Cardiac fibroblast (primary cell): Measurements from ENCODE around the gene ZNF654.

Experiments used
- DNase-seq, 2 donors: peaks; one replicate each; pipeline versions ENCODE4 v3.0.0 to v3.0.0-alpha.2; 2010; ENCODE audit warnings: low read depth in 2 of 2
- H3K4me3 ChIP-seq, 2 donors: replicated peaks in 1 of 2; 1 replicate in 1 of 2; 2 replicates in 1 of 2; pipeline ENCODE4 v1.5.1; 2011; ENCODE audit warnings: low read depth in 2 of 2, low read length in 2 of 2, mild to moderate bottlenecking in 2 of 2, moderate library complexity in 1 of 2
- CTCF ChIP-seq: IDR thresholded peaks from one replicate; pipeline ENCODE4 v1.5.1; 2011; ENCODE audit warnings: low read depth, mild to moderate bottlenecking, low read length, inconsistent platforms

ZNF654 gene

GRCh38 chr3:88132894-88133293 lies 73.8 kb downstream of the ZNF654 start:
- TF ChIP-seq CTCF: no peak
- no peak overlapping the region for H3K4me3 ChIP-seq
- no peak for DNase-seq

GRCh38 chr3:88133711-88134263 lies 74.7 kb downstream of the ZNF654 start:
- no peak for DNase-seq
- H3K4me3 ChIP-seq: no peak overlapping the region
- TF ChIP-seq CTCF: no peak

DNA sequence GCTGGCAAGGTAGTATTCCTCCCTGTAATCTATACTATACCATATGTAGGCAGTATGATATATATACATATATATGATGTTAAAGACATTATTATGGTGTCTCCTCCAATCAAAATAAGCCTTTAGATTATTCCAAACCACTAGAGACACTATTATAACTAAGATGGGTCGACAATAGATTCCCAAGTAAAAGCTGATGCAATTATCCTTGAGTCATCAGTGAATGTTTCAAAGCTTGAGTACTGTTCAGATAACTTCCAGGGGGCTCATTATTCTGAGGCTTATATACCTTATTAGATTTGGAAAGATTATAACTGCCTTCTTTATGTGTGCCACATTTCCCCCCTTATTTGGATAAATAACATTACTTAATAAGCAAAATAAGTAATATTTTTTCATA lies 78.8 kb downstream of the ZNF654 start:
- H3K4me3 ChIP-seq: no peak overlapping the region
- TF ChIP-seq CTCF: no peak
- DNase-seq: peak in 1 of 2 donors; percentile 60

- H3K4me3 ChIP-seq: no peak overlapping the region
- no peak for TF ChIP-seq CTCF
- peak; percentile 12 to 69 for DNase-seq
These were observed 82.5 kb downstream of the ZNF654 start for GRCh38 chr3:88141458-88142083.

GRCh38 chr3:88142094-88142624 lies 83.1 kb downstream of the ZNF654 start:
- DNase-seq: peak; percentile 8 to 64
- no peak for TF ChIP-seq CTCF
- no peak overlapping the region for H3K4me3 ChIP-seq

DNA sequence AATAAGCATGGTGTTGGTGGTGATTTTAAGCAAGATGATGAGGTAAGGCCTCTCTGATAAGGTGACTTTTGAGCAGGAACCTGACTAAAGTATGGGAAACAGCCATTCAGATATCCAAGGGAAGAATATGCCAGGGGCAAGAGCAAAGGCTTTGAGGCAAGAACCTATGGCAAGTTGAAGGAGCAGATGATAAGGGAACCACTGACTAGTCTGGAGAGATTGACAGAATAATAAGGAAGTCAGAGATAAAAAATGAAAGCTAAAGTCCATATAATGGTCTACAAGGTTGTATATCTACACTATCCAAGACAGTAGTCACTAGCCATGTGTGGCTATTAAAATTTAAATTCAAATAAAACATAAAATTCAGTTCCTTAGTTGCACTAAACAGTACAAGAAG lies 88.2 kb downstream of the ZNF654 start:
- DNase-seq: no peak
- H3K4me3 ChIP-seq: no peak overlapping the region
- TF ChIP-seq CTCF: no peak
